ENCODE results near the gene GRB10. TPM values are rescaled to one million over a fixed set of nuclear protein-coding genes. Genes with fewer than 3 reads are reported as not detected.

The GRB10 gene
- polyA plus RNA-seq, 3 donors = 1.3 to 3.1 (median 1.5) TPM

- Histone ChIP-seq H3K79me2 (ENCODE audit: insufficient read depth, low read length) (no peaks in the 10 kb centered on the region), H4K20me1 (ENCODE audit: insufficient read depth, low read length) (no peaks in the 10 kb centered on the region), H3K4me2 (replicated peaks; ENCODE audit: extremely low read depth, low read length, poor library complexity, severe bottlenecking) (no peak overlapping the region), H3K9me3 (replicated peaks in 1 of 2; ENCODE audit: control insufficient read depth in 1 of 2, insufficient read depth in 1 of 2, low read length in 2 of 2) (no peaks in the 10 kb centered on the region), H3K36me3 (replicated peaks in 1 of 2; ENCODE audit: control insufficient read depth in 1 of 2, insufficient read depth in 2 of 2, low read length in 2 of 2) (no peaks in the 10 kb centered on the region), H3K27ac (ENCODE audit: low read depth in 1 of 2, low read length in 2 of 2) (no peak overlapping the region), H3K4me3 (replicated peaks in 1 of 3; ENCODE audit: low read depth in 2 of 3, low read length in 3 of 3) (no peak overlapping the region), H2AFZ (ENCODE audit: insufficient read depth, low read depth, low read length, poor library complexity, severe bottlenecking) (no peak overlapping the region), H3K9ac (ENCODE audit: insufficient read depth, low read length, poor library complexity, severe bottlenecking) (no peak overlapping the region), H3K27me3 (ENCODE audit: control insufficient read depth in 2 of 2, insufficient read depth in 2 of 2, low read length in 2 of 2) (no peaks in the 10 kb centered on the region), H3K4me1 (ENCODE audit: control insufficient read depth in 1 of 2, insufficient read depth in 2 of 2, low read length in 2 of 2) (no peaks in the 10 kb centered on the region)
- no peak for DNase-seq
- Mint-ChIP-seq H3K4me3 (no peak overlapping the region), H3K4me1 (no peaks in the 10 kb centered on the region), H3K27me3 (ENCODE audit: low read depth in 3 of 3) (peaks cover 0 to 3% (median 0%) of the 10 kb centered on the region in 3 donors), H3K36me3 (no peaks in the 10 kb centered on the region), H3K9me3 (no peaks in the 10 kb centered on the region), H3K27ac (peak overlapping the region in 1 of 7 donors; percentile 11)
- TF ChIP-seq CTCF (IDR thresholded peaks at IDR 0.05) = no peak
- 92% methylated on average over 2 of the region's 6 CpGs for WGBS (ENCODE audit: insufficient coverage)
- intact Hi-C loops (cut with micrococcal nuclease) = no loop called here
Measured at GRCh38 chr7:50754684-50755083, 28.0 kb downstream of the GRB10 start.

- H3K79me2 ChIP-seq (ENCODE audit: insufficient read depth, low read length) = no peaks in the 10 kb centered on the region
- WGBS (ENCODE audit: insufficient coverage) = no CpG with 5 or more reads among the region's 6 CpGs
- no peak overlapping the region for H3K4me3 Mint-ChIP-seq
Measured at GRCh38 chr7:50754241-50754640, 28.5 kb downstream of the GRB10 start.

More at GRCh38 chr7:50754241-50754640, 28.5 kb downstream of the GRB10 start:
- no peak for DNase-seq
- H3K9me3 ChIP-seq (replicated peaks in 1 of 2; ENCODE audit: control insufficient read depth in 1 of 2, insufficient read depth in 1 of 2, low read length in 2 of 2) = no peaks in the 10 kb centered on the region
- H3K36me3 ChIP-seq (replicated peaks in 1 of 2; ENCODE audit: control insufficient read depth in 1 of 2, insufficient read depth in 2 of 2, low read length in 2 of 2) = no peaks in the 10 kb centered on the region
- intact Hi-C loops (cut with micrococcal nuclease) = no loop called here
- H3K9ac ChIP-seq (ENCODE audit: insufficient read depth, low read length, poor library complexity, severe bottlenecking) = no peak overlapping the region
- Mint-ChIP-seq H3K27ac (peak overlapping the region in 1 of 7 donors; percentile 33), H3K9me3 (no peaks in the 10 kb centered on the region), H3K36me3 (no peaks in the 10 kb centered on the region), H3K4me1 (no peaks in the 10 kb centered on the region), H3K27me3 (ENCODE audit: low read depth in 3 of 3) (peaks cover 0 to 3% (median 0%) of the 10 kb centered on the region in 3 donors)
- H3K27ac ChIP-seq (ENCODE audit: low read depth in 1 of 2, low read length in 2 of 2) = no peak overlapping the region
- no peaks in the 10 kb centered on the region for H4K20me1 ChIP-seq (ENCODE audit: insufficient read depth, low read length)
- H3K4me3 ChIP-seq (replicated peaks in 1 of 3; ENCODE audit: low read depth in 2 of 3, low read length in 3 of 3) = no peak overlapping the region
- H3K4me2 ChIP-seq (replicated peaks; ENCODE audit: extremely low read depth, low read length, poor library complexity, severe bottlenecking) = no peak overlapping the region
- TF ChIP-seq CTCF (IDR thresholded peaks at IDR 0.05) = no peak
- H2AFZ ChIP-seq (ENCODE audit: insufficient read depth, low read depth, low read length, poor library complexity, severe bottlenecking) = no peak overlapping the region
- H3K4me1 ChIP-seq (ENCODE audit: control insufficient read depth in 1 of 2, insufficient read depth in 2 of 2, low read length in 2 of 2) = no peaks in the 10 kb centered on the region
- no peaks in the 10 kb centered on the region for H3K27me3 ChIP-seq (ENCODE audit: control insufficient read depth in 2 of 2, insufficient read depth in 2 of 2, low read length in 2 of 2)

Measured in CD14-positive monocyte (primary cell).